Stomach (tissue), 4 donors: ENCODE results near the gene NFATC4.

ENCODE experiments used
- CTCF ChIP-seq, 7 experiments: fragments of 450-650 bp in 4 of 7; fragments of 200-600 bp in 3 of 7; sonication (generic) in 3 of 7; IDR thresholded peaks; one replicate each; pipeline ENCODE4 v1.5.1; 2016 to 2019; ENCODE audit warnings: antibody characterized with exemption in 7 of 7, control low read depth in 2 of 7, mild to moderate bottlenecking in 1 of 7
- EP300 ChIP-seq: sonication (generic); formaldehyde crosslinking; IDR thresholded peaks from one replicate; pipeline ENCODE4 v1.6.1; 2017; ENCODE audit warnings: antibody characterized with exemption
- POLR2A ChIP-seq, 4 donors: fragments of 450-650 bp; IDR thresholded peaks; one replicate each; pipeline ENCODE4 v1.6.1; 2016; ENCODE audit warnings: antibody characterized with exemption in 4 of 4, control low read depth in 2 of 4, mild to moderate bottlenecking in 1 of 4, moderate library complexity in 1 of 4

GRCh38 chr14:24427537-24428508 lies 59.8 kb downstream of the NFATC4 start:
- TF ChIP-seq CTCF (IDR thresholded peaks at IDR 0.05), result no peak
- TF ChIP-seq POLR2A (IDR thresholded peaks at IDR 0.05), result no peak
- TF ChIP-seq EP300, result no peak
